HFFc6 (cell line): ENCODE measurements around the gene SPACA9. TPM values are rescaled to one million over a fixed set of nuclear protein-coding genes. Genes with fewer than 3 reads are reported as not detected.

ENCODE experiments used
- DNase-seq: peaks from one replicate; pipeline ENCODE4 v3.0.0-alpha.2; 2018
- H3K27ac Mint-ChIP-seq: 2 replicates; pipeline ENCODE4 v1.8.0; 2020; ENCODE audit warnings: mild to moderate bottlenecking, mixed read lengths
- H3K27me3 Mint-ChIP-seq: 2 replicates; pipeline ENCODE4 v1.8.0; 2021; ENCODE audit warnings: mild to moderate bottlenecking, moderate library complexity, mixed read lengths; ENCODE audit not compliant: insufficient read depth
- H3K36me3 Mint-ChIP-seq: 2 replicates; pipeline ENCODE4 v1.8.0; 2021; ENCODE audit warnings: low read depth, mixed read lengths
- H3K4me1 Mint-ChIP-seq: 2 replicates; pipeline ENCODE4 v1.8.0; 2020; ENCODE audit warnings: low read depth, mixed read lengths
- H3K4me3 Mint-ChIP-seq: 2 replicates; pipeline ENCODE4 v1.8.0; 2020; ENCODE audit warnings: mild to moderate bottlenecking, moderate library complexity, mixed read lengths
- H3K9me3 Mint-ChIP-seq: 2 replicates; pipeline ENCODE4 v1.8.0; 2020; ENCODE audit warnings: mild to moderate bottlenecking, mixed read lengths
- total RNA-seq, 6 experiments: library from RNA; stranded (reverse); fragmentation: NEBNext Ultra II Directional; extraction: Animal tissue kit (Norgen Biotek cat#: 25700); gene quantifications; 2 replicates in 1 of 6; 3 replicates in 5 of 6; pipeline ENCODE4 v1.2.3, GENCODE V29; 2021
- TF ChIP-seq, protein P1 (sequence below): fragments of 200-600 bp; sonication (generic); IDR thresholded peaks from 2 replicates; pipeline ENCODE4 v1.5.0; 2021; ENCODE audit warnings: antibody characterized with exemption, mild to moderate bottlenecking

Gene SPACA9
- total RNA-seq, 6 experiments from 2014 or later, result 5.7 to 8.9 (median 6.3) TPM

DNA sequence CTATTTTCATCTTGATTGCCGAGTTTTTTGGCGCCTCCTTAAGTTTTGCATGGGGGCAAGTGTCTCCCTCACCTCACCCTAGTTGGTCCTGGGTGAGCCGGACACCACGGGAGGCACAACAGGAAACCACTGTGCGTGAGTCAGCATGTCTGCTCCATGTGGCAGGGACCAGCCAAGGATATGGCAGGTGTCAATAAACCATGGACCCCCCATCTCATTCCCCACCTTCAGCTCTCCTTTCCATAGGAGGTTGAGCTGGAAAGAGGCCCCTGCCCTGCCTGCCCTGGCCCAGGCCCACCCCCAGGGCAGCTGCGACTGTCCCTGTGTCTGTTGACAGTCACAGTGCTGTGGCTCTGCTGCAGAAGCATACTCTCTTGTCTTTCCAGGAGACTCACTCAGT, 3.1 kb downstream of the SPACA9 start:
- Mint-ChIP-seq H3K9me3 (no peaks in the 10 kb centered on the region), H3K27ac (no peak overlapping the region), H3K4me1 (peaks cover 13% of the 10 kb centered on the region), H3K36me3 (no peaks in the 10 kb centered on the region), H3K4me3 (no peak overlapping the region), H3K27me3 (peaks cover 2% of the 10 kb centered on the region)
- no peak for DNase-seq
- TF ChIP-seq, protein P1, sequence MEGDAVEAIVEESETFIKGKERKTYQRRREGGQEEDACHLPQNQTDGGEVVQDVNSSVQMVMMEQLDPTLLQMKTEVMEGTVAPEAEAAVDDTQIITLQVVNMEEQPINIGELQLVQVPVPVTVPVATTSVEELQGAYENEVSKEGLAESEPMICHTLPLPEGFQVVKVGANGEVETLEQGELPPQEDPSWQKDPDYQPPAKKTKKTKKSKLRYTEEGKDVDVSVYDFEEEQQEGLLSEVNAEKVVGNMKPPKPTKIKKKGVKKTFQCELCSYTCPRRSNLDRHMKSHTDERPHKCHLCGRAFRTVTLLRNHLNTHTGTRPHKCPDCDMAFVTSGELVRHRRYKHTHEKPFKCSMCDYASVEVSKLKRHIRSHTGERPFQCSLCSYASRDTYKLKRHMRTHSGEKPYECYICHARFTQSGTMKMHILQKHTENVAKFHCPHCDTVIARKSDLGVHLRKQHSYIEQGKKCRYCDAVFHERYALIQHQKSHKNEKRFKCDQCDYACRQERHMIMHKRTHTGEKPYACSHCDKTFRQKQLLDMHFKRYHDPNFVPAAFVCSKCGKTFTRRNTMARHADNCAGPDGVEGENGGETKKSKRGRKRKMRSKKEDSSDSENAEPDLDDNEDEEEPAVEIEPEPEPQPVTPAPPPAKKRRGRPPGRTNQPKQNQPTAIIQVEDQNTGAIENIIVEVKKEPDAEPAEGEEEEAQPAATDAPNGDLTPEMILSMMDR, result no peak

DNA sequence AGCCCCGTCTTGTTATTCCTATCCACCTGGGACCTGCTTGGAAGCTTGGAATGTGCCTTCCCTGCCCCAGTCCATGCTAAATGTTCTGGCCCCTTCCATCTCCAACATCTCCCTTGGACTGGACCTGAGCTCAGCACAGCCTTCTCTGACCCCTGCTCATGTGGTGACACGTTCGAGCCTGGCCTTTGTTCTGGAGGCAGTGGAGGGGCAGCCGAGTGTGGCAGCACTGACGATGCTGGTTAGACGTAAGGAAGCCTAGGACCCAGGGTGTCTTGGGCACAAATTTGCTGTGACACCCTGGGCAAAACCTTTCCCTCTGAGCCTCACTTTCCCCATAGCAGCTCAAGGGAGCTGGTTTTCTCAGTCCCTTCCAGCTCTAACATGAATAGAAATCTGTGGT, 3.9 kb downstream of the SPACA9 start:
- TF ChIP-seq, protein P1, result no peak
- no peak overlapping the region for H3K4me3 Mint-ChIP-seq
- no peaks in the 10 kb centered on the region; the same call in none of the 2 replicates for H3K27me3 Mint-ChIP-seq

DNA sequence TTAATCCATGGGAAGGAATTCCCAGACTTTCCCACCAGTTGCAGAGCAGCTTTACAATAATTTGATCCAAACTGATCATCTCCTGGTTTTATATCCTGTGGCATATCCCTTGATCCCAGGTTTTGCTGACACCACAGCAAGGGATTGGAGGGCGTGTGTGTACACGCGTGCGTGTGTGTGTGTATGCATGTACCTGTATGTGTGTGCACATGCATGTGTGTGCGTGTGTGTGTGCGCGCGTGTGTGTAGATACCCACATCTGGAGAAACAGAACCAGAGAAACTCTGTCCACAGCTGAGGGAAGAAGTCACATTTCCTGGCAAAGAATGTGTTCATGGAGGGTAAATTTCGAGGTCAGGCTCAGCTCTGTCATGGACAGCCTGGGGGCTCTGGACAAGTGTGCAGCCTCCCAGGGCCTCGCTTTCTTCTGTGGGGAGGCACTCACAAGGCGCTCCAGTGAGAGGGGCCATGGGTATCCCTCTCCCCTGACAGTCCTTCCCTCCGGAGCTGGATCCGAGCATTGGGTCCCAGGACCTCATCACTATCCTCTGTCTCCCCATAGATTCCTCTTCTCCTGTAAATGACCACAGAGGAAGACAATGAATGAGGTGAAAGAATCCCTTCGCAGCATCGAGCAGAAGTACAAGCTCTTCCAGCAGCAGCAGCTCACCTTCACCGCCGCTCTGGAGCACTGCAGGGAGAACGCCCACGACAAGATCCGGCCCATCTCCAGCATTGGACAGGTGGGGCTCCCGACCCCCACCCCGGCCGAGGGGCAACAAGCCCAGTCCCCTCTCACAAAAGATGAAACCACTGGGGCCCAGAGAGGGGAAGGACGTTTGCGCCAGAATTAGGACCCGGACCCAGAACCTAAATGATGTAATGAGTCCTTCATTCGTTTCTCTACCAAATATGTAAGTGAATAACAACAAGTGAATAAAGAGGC, 4.9 kb downstream of the SPACA9 start:
- H3K4me1 Mint-ChIP-seq, result peaks cover 13% of the 10 kb centered on the region
- no peaks in the 10 kb centered on the region; the same call in none of the 2 replicates for H3K27me3 Mint-ChIP-seq
- H3K4me3 Mint-ChIP-seq, result no peak overlapping the region
- H3K36me3 Mint-ChIP-seq, result no peaks in the 10 kb centered on the region
- H3K9me3 Mint-ChIP-seq, result no peaks in the 10 kb centered on the region
- TF ChIP-seq, protein P1, result no peak
- H3K27ac Mint-ChIP-seq, result no peak overlapping the region
- no peak for DNase-seq

More for the DNA sequence above, 3.9 kb downstream of the SPACA9 start:
- no peak overlapping the region for H3K27ac Mint-ChIP-seq
- no peaks in the 10 kb centered on the region for H3K36me3 Mint-ChIP-seq
- peaks cover 13% of the 10 kb centered on the region for H3K4me1 Mint-ChIP-seq
- H3K9me3 Mint-ChIP-seq, result no peaks in the 10 kb centered on the region
- DNase-seq, result no peak

DNA sequence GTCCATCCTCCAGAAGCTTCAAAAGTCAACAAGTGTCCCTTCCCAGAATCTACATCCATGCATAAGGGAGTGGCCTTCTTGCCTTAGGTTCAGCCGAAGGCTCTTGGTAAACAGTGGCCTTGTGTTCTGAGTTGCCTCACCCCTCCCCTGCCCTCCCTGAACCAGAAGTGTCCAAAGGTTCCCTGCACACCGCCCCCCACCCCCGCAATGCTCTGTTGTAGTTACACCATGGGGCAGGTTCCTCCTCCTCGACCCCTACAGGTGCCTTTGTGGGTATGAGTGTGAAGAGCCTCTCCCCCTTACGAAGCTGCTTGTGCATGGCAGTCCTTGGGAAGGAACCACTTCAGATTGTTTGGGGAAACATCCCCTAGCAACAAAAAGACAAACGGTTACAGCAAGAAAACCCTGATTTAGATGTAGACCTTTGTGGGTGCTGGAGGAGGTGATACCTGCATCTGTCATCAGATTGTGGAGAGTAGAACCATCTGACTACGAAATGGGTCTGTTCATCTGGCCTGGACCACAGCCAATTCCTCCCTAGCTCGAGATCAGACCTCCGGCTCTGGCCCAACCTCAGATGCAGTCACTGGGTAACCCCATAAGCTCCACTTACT, 7.1 kb downstream of the SPACA9 start:
- Mint-ChIP-seq H3K27me3 (no peaks in the 10 kb centered on the region; the same call in none of the 2 replicates), H3K4me3 (no peak overlapping the region), H3K9me3 (no peaks in the 10 kb centered on the region), H3K27ac (no peak overlapping the region), H3K4me1 (no peaks in the 10 kb centered on the region), H3K36me3 (no peaks in the 10 kb centered on the region)
- DNase-seq, result no peak
- TF ChIP-seq, protein P1, result no peak

DNA sequence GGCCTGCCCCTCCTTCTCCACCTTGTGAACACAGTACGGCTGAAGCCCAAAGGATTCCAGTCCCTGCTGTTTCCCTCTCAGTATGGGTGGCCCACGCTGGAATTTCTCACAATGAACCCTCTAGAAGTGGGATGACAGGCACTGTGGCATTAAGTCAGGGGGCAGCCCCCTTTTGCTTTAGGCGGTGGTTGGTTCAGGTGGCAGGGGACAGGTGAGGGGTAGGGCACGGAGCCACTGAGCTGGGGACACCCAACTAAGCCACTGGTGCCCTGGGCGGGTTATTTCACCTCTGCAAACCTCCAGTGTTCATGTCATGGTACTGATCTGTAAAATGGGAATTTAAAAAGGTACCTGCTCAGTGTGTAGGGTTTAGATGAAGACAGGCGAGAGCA, 7.6 kb downstream of the SPACA9 start:
- Mint-ChIP-seq H3K36me3 (no peaks in the 10 kb centered on the region), H3K9me3 (no peaks in the 10 kb centered on the region), H3K4me3 (no peak overlapping the region), H3K4me1 (no peaks in the 10 kb centered on the region), H3K27me3 (no peaks in the 10 kb centered on the region; the same call in none of the 2 replicates), H3K27ac (no peak overlapping the region)
- TF ChIP-seq, protein P1, result no peak
- DNase-seq, result no peak
